ENCODE data around the gene CENPU. TPM values are rescaled to one million over a fixed set of nuclear protein-coding genes. Genes with fewer than 3 reads are reported as not detected.

CENPU gene
- total and polyA plus RNA-seq, 2 of the 13 experiments (the other 11 are each of a cell fraction or from before 2014, with no cell fraction given) = 11.7 to 35.8 TPM

GRCh38 chr4:184740980-184741391 lies 7.1 kb upstream of the CENPU start:
- in situ Hi-C loops (cut with HindIII; ENCODE audit: extremely low pct_ligation_motif_present, low pct_unique_long_range_greater_than_20kb) = loop anchor here (10.0 kb wide), 1 partner anchor 84 kb away; the partner anchor contains the start of gene ACSL1
- no peak for DNase-seq (ENCODE audit: low spot score)
- H3K9me3 ChIP-seq (ENCODE audit: low read length) = no peaks in the 10 kb centered on the region
- no peaks in the 10 kb centered on the region for H3K79me2 ChIP-seq (ENCODE audit: insufficient read depth, low read length)
- H3K4me3 ChIP-seq (replicated peaks in 1 of 3; ENCODE audit: insufficient read depth in 1 of 3, low read depth in 2 of 3, low read length in 3 of 3) = no peak overlapping the region
- no peaks in the 10 kb centered on the region for H3K27me3 ChIP-seq (ENCODE audit: control insufficient read depth in 1 of 2, insufficient read depth in 2 of 2, low read length in 2 of 2)
- H4K20me1 ChIP-seq (ENCODE audit: insufficient read depth, low read length) = no peaks in the 10 kb centered on the region
- H3K27ac ChIP-seq (ENCODE audit: extremely low read length, insufficient read depth, low read length) = no peak overlapping the region
- WGBS (ENCODE audit: low lambda C conversion rate) = 83% methylated on average over 15 of the region's 20 CpGs
- CTCF ChIA-PET (ENCODE audit: low intra/inter-chr PET ratio, low total read pairs) = no interaction called here
- TF ChIP-seq ZNF280B (CRISPR knock-in tag; IDR thresholded peaks at IDR 0.05; ENCODE audit: borderline replicate concordance) (0 out of 2 replicates have a peak, but pooled peaks have one; percentile 43), ZBTB33 (CRISPR knock-in tag; IDR thresholded peaks at IDR 0.05) (peak; percentile 68), ZNF850 (CRISPR knock-in tag; conservative IDR thresholded peaks at IDR 0.05) (peak; percentile 99)
- TF ChIP-seq, protein P1, sequence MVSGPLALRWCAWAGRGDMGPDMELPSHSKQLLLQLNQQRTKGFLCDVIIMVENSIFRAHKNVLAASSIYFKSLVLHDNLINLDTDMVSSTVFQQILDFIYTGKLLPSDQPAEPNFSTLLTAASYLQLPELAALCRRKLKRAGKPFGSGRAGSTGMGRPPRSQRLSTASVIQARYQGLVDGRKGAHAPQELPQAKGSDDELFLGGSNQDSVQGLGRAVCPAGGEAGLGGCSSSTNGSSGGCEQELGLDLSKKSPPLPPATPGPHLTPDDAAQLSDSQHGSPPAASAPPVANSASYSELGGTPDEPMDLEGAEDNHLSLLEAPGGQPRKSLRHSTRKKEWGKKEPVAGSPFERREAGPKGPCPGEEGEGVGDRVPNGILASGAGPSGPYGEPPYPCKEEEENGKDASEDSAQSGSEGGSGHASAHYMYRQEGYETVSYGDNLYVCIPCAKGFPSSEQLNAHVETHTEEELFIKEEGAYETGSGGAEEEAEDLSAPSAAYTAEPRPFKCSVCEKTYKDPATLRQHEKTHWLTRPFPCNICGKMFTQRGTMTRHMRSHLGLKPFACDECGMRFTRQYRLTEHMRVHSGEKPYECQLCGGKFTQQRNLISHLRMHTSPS (CRISPR knock-in tag; IDR thresholded peaks at IDR 0.05; ENCODE audit: low read depth) = no peak
- TF ChIP-seq, protein P2, sequence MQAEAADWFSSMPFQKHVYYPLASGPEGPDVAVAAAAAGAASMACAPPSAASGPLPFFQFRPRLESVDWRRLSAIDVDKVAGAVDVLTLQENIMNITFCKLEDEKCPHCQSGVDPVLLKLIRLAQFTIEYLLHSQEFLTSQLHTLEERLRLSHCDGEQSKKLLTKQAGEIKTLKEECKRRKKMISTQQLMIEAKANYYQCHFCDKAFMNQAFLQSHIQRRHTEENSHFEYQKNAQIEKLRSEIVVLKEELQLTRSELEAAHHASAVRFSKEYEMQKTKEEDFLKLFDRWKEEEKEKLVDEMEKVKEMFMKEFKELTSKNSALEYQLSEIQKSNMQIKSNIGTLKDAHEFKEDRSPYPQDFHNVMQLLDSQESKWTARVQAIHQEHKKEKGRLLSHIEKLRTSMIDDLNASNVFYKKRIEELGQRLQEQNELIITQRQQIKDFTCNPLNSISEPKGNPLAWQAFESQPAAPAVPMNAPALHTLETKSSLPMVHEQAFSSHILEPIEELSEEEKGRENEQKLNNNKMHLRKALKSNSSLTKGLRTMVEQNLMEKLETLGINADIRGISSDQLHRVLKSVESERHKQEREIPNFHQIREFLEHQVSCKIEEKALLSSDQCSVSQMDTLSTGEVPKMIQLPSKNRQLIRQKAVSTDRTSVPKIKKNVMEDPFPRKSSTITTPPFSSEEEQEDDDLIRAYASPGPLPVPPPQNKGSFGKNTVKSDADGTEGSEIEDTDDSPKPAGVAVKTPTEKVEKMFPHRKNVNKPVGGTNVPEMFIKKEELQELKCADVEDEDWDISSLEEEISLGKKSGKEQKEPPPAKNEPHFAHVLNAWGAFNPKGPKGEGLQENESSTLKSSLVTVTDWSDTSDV (CRISPR knock-in tag; IDR thresholded peaks at IDR 0.05) = no peak
- peaks cover 35% of the 10 kb centered on the region for H3K4me1 ChIP-seq (ENCODE audit: insufficient read depth, low read length)
- H3K4me2 ChIP-seq (ENCODE audit: low read depth, low read length) = no peak overlapping the region
- no TSS peak for BruUV-seq (replicated peaks)
- POLR2A ChIA-PET = no interaction called here
- no peak overlapping the region for H2AFZ ChIP-seq (ENCODE audit: low read length)
- FAIRE-seq = no peak
- no peak for ATAC-seq
- intact Hi-C loops (cut with micrococcal nuclease; ENCODE audit: unreplicated experiment) = loop anchor here (10.0 kb wide), 2 partner anchors 186 to 1294 kb away; no protein-coding TSS in a partner anchor
- no peaks in the 10 kb centered on the region for H3K36me3 ChIP-seq (replicated peaks in 1 of 2; ENCODE audit: control insufficient read depth in 1 of 2, insufficient read depth in 2 of 2, low read length in 2 of 2)
- H3K9ac ChIP-seq (ENCODE audit: insufficient read depth, low read depth, low read length) = no peak overlapping the region
